Measurements from ENCODE around the gene RIOK1.

Gene RIOK1

DNA sequence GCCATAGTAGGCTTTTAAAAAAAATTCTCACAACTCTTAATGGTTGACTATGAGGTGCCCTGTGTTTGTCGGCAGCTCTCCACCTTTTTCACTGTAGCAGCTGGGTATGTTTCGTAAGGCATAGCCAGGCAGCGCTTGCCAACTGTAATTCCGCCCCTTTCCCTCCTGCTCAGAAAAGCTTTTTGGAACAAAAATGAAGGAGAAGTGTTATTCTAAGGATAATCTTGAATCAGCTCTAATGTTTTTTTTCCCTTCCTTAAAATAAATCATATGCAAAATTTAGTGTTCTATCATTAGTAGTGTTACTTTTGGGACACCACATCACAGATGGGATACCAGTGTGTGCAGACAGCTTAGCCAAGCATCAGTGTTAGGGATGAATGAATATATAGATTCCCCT, 21.2 kb downstream of the RIOK1 start:
- DNase-seq = no peak

DNA sequence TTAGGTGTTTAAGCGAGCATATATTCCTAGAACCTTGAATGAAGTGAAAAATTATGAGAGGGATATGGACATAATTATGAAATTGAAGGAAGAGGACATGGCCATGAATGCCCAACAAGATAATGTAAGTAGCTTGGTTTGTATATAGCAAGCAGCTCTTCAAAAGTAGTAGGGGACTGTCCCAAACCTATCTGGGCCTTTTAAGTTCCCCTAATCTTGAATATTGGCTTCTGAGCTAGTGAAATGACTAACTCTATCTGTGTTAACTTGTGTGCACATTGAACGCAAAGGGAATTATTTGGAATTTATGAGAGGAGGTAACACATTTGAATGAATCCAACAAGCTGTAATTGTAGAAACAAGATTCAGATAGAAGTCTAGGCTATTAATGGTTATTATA, 21.7 kb downstream of the RIOK1 start:
- DNase-seq = no peak

DNA sequence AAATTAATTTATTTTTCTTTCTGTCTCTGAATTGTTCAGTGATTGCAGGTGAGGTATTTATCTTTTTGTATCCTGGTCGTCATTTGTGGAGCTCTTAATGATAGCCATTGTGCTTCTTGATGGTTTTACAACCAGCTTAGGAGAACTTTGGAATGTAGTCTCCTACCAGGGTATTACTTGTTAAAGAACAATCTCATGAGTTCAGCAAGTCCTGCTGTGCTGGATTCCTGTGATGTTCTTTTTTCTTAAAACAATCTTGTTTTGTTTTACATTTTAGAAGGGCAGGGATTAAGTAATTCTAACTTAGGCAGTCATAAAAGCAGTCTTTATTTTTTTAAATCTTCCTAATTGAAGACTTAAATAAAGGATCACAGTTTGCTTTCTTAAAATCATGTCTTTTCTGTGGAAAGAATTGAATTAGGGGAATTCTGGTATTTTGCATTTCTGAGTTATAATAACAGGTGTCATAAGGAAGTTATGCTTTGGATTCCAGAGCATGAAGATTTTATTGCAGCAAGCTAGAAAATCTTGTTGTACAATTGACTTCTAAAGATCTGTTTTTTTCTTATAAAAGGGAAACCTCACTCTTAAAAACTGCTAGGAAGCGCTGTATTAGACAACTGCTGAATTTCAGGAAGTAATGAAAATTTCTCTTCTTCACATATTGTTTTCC, 23.7 kb downstream of the RIOK1 start:
- no peak for DNase-seq

DNA sequence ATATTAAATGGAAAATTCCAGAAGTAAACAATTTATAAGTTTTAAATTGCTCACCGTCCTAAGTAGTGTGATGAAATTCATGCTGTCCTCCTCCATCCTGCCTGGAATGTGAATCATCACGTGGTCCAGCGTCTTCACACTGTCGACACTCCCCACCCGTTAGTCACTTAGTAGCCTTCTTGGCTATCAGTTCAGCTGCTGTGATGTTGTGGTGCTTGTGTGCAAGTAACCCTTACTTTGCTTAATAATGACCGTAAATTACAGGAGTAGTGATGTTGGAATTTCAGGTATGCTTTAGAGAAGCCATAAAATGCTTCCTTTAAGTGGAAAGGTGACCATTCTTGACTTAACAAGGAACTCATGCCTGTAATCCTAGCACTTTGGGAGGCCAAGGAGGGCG, 25.2 kb downstream of the RIOK1 start:
- DNase-seq = no peak

DNA sequence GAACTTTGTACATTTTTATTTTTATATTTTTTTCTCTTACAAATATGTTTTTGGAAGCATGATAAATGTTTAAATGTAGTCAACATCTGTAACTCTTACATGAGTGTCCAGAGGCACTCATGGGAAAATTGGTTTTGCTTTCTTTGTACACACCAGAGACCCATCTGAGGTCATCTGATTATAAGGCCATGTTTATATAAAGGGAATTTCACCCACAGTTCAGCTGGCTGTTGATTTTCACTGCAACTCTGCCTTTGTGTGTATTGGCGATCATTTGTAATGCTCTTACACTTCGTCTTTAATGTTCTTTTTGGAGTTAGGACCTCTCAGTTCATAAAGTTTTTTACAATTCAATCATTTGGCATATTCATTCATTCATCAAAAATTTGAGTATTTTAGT, 28.1 kb downstream of the RIOK1 start:
- DNase-seq = no peak

DNA sequence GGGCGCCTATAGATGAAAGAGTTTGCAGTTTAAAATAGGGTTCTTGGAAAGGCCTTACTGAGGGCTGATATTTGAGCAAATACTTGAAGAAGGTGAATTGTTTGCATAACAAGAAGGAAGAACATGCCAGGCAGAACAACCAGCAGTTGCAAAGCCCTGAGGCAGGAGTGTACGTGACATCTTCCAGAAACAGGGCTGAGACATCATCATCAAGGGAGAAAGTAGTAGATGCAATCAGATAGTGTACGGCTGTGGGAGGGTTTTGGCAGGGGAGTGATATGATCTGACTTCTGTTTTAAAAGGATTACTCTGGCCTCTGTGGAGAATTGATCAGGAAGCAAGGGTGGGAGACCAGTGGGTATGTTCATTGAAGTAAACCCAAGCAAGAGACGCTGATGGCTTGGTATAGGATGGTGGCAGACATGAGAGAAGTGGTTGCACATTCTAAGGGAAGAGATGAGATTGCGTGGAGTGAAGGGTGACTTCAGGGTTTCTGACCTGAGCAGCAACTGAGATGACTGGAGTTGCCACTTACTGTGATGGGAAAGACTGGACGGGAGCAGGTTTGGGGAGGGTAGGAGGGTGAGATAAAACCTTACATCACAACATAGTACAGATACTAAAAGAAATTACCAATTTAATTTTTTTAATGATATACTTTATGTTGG, 28.8 kb downstream of the RIOK1 start:
- no peak for DNase-seq

DNA sequence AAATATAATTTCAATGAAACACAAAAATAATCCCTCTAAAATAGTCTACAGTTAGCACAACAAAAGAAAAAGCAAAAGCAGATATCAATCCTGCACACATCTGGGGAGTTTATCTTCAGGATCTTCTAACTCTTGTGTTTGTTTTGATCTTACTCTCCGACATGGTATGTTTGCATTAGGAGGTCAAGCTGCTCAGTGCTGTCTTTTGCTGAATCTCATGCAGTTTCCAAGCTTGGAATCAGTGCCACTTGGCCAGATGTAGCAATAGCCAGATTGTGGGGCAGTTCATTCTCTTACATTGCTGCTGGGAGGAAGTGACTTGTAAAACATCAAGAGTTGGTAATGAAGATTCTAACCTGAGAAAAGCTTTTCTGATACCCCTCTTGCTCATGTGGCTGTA, 29.5 kb downstream of the RIOK1 start:
- no peak for DNase-seq

DNA sequence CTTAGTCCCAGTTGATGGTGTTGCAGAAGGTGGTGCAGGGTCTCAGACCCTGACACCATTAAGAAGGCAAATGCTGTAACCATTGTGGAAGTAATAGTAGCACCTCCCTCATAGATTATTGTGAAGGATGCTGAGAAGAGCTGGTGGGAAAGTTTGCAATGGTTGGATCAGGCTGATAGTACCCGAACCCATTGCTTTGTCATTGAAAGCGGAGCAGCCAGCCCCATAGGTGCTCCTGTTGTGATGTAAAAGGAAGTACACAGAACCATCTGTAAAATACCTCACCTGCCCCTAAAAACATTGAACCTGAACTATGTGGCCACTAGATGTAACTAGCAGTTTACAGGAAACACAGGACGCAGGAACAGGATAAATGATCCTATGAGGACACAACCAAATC, 31.5 kb downstream of the RIOK1 start:
- DNase-seq = no peak

DNA sequence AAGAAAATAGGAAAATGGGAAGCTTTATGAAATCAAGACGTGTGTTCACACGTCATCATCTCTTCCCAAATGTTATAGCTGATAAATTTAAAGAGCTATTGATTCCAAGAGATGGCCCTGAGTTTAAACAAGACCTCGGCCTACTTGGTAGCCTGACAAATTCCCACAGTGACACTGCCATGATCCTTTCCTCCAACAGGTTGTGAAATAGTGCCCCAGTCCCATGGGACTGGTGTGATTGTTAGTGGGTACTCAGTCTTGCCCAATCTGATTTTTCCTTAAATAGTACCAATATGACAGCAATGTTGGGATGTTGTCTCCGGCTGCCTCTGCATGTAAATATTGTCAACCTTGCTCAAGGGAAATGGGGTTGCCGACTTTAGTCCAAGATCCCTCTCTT, 34.5 kb downstream of the RIOK1 start:
- DNase-seq = no peak

DNA sequence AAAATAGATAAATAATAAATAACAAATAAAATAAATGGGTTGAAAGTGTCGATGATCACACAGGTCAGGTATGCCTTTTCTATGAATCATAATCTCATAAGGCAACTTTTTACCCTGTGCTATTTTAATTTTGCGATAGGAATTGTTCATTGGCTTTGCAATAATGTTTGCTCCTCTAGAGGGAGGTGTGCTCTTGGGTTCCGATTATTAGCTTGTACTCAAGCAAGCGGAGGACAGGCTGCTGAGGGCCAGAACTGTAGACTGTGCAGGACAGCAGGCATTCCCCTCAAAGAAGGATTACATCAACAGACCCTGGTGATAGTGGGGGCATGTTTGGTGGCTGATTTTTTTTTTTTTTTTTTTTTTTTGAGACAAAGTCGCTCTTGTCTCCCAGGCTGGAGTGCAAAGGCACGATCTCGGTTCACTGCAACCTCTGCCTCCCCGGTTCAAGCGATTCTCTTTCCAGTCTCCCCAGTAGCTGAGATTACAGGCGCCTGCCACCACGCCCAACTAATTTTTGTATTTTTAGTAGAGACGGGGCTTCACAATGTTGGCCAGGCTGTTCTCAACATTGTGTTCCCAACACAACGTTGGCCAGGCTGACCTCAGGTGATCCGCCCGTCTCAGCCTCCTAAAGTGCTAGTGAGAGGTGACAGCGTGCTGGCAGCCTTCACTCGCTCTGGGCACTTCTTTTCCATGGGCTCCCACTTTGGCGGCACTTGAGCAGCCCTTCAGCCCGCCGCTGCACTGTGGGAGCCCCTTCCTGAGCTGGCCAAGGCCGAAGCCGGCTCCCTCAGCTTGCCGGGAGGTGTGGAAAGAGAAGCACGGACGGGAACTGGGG, 35.6 kb downstream of the RIOK1 start:
- no peak for DNase-seq

DNA sequence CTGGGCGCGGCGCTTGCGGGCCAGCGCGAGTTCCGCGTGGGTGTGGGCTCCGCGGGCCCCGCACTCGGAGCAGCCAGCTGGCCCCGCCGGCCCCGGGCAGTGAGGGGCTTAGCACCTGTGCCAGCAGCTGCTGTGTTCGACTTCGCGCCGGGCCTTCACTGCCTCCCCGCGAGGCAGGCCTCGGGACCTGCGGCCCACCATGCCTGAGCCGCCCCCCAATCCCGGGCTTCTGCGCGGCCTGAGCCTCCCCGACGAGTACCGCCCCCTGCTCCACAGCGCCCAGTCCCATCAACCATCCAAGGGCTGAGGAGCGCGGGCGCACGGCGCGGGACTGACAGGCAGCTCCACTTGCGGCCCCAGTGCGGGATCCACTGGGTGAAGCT, 36.2 kb downstream of the RIOK1 start:
- DNase-seq = no peak

DNA sequence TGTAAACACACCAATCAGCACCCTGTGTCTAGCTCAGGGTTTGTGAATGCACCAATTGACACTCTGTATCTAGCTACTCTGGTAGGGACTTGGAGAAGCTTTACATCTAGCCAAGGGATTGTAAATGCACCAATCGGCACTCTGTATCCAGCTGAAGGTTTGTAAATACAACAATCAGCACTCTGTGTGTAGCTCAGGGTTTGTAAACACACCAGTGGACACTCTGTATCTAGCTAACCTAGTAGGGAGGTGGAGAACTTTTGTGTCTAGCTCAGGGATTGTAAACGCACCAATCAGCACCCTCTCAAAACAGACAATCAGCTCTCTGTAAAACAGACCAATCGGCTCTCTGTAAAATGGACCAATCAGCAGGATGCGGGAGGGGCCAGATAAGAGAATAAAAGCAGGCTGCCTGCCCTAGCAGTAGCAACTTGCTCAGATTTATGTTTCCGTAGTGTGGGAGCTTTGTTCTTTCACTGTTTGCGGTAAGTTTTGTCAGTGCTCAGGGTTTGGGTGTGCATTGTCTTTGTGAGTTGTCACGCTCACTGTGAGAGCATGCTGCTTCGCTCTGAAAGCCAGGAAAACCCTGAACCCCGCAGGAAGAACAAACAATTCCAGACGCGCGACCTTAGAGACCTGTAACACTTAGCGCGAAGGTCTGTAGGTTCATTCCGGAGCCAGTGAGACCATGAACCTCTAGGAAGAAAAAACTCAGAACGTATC, 37.0 kb downstream of the RIOK1 start:
- no peak for DNase-seq

DNA sequence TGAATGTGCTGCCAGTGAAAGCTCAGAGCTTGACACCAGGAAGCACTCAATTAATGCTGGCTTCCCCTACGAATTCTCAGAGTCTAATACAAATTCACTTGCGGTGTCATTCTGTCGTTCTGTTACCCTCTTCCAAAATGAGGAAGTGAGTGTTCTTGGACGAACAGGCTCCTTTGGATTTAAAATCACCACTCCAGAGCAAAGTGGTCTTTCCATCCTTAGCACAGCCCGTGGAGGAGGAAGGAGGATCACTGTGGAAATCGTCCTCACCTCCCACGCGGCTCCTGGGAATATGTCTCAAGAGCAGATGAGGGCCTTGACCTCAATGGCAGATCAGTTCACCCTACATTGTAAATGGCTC, 41.7 kb downstream of the RIOK1 start:
- DNase-seq = no peak

DNA sequence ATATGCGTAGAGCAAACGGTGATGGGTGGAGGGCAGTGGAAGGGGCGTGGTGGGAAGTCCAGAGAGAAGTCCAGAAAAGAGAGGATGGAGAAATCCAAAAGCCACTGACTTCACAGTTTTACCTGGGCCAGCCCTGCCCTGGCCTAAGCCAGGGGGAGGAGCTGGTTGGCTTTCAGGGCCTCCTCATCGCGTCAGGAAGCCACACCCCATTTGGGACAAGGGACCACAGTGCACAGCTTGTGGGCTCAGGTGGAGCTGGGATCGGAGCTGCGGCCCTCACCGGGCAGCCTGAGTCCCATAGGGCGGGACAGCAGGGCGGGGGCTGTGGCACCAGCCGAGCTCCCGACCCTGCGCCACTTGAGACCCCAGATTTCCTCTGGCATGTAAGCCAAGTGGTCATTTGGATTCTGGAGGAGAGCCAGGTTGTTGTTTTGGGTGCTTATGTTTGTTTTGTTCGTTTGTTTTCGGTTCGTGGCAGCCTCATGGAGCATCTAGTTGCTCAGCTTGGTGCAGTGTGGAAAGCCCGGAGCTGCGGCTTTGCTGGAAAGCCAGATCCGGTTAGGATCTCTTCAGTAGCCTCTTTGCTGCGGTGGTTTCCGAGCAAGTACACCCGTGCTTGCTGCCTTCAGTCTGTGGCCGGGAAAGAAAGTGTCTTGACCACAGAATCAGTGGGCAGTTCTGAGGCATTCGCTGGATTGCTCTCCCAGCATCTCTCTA, 42.2 kb downstream of the RIOK1 start:
- DNase-seq = no peak

DNA sequence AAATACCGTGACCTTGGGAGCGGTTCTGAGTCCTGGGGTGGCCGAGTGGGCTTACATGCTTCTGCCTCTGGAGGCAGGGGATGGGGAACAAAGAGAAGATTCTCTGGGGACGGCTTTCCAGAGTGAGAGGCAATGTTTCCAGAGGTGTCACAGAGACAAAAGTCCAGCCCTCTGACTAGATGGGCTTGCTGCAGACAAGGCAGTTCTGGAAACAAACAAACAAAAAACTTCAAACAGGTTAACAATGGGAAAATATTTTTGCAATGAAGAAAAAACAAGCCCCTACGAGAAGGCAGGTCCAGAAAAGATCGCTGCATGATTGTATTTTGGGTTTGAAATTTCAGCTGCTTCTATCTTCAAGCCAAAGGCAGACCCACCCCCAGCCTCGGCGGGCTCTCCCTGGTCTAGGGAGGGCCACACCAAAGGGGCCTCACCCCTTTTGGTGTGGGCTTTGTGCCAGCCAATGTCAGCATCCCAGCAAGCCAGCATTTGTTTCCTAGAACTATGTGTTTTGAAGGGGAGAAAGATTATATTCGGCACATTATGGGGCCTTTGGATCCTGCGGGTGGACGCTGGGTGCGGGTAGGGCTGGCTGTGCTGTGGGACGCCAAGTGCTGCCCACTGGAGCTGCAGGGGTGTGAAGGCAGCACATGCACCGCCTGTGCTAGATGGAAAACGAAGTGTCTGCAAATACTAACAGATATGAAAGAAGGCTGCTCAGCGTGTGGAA, 42.9 kb downstream of the RIOK1 start:
- DNase-seq = no peak

DNA sequence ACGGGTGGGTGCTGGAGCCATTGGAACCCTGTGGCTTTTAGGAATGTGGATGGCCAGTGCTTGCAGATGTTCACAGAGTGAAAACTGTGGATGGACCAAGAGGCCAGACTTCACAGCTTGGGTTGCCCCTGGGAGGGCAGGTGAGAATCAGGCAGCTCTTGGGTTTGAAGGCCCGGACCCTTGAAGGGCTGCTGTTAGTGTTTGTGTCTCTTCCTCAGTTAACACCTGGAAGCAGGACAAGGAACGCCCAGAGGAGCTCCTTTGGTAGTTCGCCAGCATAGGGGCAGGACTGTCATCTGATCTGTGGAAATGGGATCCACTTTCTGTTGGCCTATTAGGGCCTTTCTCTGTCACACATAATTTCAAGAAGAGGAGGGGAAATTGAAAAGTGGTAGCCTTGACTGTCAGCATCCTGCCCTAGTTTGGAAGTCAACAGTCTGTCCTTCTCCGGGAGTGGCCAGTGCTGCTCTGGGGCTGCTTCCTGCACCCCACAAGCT, 43.6 kb downstream of the RIOK1 start:
- no peak for DNase-seq

DNA sequence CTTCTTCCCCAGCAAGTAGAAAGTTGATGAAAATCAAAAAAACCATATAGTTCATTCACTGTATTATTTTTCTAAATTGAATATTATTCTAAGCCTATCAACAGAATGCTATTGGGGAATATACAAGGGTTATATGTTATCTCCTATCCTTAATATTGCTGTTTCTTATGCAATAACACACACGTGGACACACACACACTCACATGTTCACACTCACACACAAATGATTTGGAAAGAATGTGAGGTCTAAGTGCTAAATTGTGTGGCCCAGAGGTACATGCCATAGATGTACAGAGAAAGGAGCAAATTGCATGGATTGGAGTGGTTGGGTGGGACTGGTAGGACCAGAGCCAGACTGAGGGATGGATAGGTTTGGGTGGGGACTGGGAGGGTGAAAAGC, 45.1 kb downstream of the RIOK1 start:
- DNase-seq = no peak

DNA sequence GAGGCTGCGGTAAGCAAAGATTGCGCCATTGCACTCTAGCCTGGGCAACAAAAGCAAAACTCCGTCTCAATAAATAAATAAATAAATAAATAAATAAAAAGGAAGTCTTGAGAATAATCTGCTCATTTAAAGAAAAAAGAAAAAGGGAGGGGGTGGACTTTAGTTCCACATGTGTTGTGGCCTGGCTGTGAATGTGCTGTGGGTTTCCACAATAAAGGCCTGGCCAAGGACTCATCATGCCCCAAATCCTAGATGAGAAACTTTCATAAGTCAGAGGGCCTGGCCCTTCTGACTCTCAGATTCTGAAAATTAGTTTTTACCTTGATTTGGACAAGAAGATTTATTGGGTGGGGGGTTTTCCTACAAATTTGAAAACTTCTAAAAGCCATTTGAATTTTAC, 48.4 kb downstream of the RIOK1 start:
- DNase-seq = no peak

DNA sequence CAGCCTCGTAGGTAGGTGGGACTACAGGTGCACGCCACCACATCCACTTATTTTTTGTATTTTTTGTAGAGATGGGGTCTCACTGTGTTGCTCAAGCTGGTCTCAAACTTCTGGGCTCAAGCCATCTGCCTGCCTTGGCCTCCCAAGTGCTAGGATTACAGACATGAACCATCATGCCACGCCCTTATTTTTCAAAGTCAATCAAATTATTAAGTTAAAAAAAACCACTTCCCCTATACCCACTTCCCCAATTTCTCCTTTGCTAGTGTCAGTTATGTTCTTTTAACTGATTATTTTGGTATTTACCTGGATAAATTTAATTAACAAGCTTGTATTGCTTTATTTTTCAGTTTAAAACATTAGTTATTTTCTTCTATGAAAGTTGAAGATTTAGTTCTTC, 49.6 kb downstream of the RIOK1 start:
- DNase-seq = no peak

DNA sequence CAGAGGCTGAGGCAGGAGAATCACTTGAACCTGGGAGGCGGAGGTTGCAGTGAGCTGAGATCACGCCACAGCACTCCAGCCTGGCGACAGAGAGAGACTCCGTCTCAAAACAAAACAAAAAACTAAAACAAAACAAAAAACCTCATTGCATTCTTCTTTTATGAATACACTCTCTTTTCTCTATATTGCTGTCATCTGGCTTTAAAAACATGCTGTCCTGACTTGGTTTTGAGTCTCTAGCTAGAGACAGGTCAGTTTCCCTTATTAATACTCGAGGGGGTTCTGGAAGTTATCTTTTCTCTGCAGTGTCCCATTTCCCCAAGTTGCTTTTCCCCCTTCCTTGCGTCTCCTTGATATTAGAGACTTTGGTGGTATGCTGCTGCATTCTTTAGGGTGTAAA, 50.9 kb downstream of the RIOK1 start:
- DNase-seq = no peak

DNA sequence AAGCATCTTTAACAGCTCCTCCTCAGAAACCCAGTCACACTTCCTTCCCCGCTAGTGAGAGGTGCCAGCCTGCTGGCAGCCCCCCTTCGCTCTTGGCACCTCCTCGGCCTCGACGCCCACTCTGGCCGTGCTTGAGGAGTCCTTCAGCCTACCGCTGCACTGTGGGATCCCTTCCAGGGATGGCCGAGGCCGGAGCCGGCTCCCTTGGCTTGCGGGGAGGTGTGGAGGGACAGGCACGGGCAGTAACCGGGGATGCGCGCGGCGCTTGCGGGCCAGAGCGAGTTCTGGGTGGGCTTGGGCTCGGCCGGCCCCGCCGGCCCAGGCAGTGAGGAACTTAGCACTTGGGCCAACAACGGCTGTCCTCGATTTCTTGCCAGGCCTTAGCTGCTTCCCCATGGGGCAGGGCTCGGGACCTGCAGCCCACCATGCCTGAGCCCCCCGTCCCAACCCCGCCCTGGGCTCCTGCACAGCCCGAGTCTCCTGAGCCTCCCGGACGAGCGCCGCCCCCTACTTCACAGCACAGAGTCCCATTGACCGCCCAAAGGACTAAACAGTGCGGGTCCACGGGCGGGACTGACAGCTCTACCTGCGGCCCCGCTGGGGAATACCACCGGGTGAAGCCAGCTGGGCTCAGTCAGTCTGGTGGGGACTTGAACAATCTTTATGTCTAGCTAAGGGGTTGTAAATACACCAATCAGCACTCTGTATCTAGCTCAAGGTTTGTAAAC, 51.6 kb downstream of the RIOK1 start:
- no peak for DNase-seq

All from stimulated activated CD4-positive, alpha-beta T cell treated with anti-CD3 and anti-CD28 coated beads, Interleukin-4, amount 100 ng/mL, for 1 hour (primary cell).